IPS-NIHi7 (cell line): Measurements from ENCODE around the gene PMM2.

Experiments used
- DNase-seq: peaks from one replicate; pipeline ENCODE4 v3.0.0; 2012; ENCODE audit warnings: mixed read lengths; ENCODE audit errors: extremely low spot score

Gene PMM2

GRCh38 chr16:8886593-8887430, 89.2 kb downstream of the PMM2 start:
- no peak for DNase-seq

- DNase-seq = no peak
Measured at GRCh38 chr16:8887431-8887765, 89.8 kb downstream of the PMM2 start.

GRCh38 chr16:8887952-8888560, 90.4 kb downstream of the PMM2 start:
- DNase-seq = no peak

GRCh38 chr16:8888951-8889892, 91.6 kb downstream of the PMM2 start:
- DNase-seq = no peak

- no peak for DNase-seq
Measured at GRCh38 chr16:8889893-8890548, 92.4 kb downstream of the PMM2 start.

- no peak for DNase-seq
Measured at GRCh38 chr16:8890549-8890921, 92.9 kb downstream of the PMM2 start.

GRCh38 chr16:8892101-8892575, 94.5 kb downstream of the PMM2 start:
- DNase-seq = no peak

GRCh38 chr16:8893426-8893825, 95.8 kb downstream of the PMM2 start:
- no peak for DNase-seq

GRCh38 chr16:8893976-8894690, 96.5 kb downstream of the PMM2 start:
- DNase-seq = no peak

GRCh38 chr16:8894736-8895334, 97.2 kb downstream of the PMM2 start:
- DNase-seq = no peak

GRCh38 chr16:8898660-8899318, 101.2 kb downstream of the PMM2 start:
- DNase-seq = no peak
